Fibroblast of lung (primary cell): ENCODE results near the gene LUC7L2. TPM values are rescaled to one million over a fixed set of nuclear protein-coding genes. Genes with fewer than 3 reads are reported as not detected.
"Not testable (repeated sequence)": the region's sequence is repeated elsewhere in the genome, so short reads cannot be mapped to it uniquely, and the experiment has no call there.

Source experiments
- DNase-seq, 2 donors: peaks; one replicate each; pipeline versions ENCODE4 v3.0.0 to v3.0.0-alpha.2; 2010; ENCODE audit warnings: low read depth in 2 of 2
- H2AFZ ChIP-seq: 2 replicates; pipeline ENCODE4 v1.5.1; 2012; ENCODE audit warnings: low read length, control low read depth, inconsistent platforms
- H3K27ac ChIP-seq: 2 replicates; pipeline ENCODE4 v1.5.1; 2011; ENCODE audit warnings: low read length, control low read depth; ENCODE audit not compliant: insufficient read depth
- H3K27me3 ChIP-seq: 2 replicates; pipeline ENCODE4 v1.5.1; 2011; ENCODE audit warnings: mild to moderate bottlenecking, low read length; ENCODE audit not compliant: control insufficient read depth, insufficient read depth
- H3K36me3 ChIP-seq: 2 replicates; pipeline ENCODE4 v1.5.1; 2011; ENCODE audit warnings: low read length; ENCODE audit not compliant: control insufficient read depth, insufficient read depth
- H3K4me1 ChIP-seq: 2 replicates; pipeline ENCODE4 v1.5.1; 2011; ENCODE audit warnings: low read length; ENCODE audit not compliant: control insufficient read depth, insufficient read depth; ENCODE audit errors: extremely low read depth
- H3K4me2 ChIP-seq: 2 replicates; pipeline ENCODE4 v1.5.1; 2011; ENCODE audit warnings: low read length, control low read depth; ENCODE audit not compliant: insufficient read depth; ENCODE audit errors: extremely low read depth
- H3K4me3 ChIP-seq, 4 experiments: fragments of 200-600 bp in 1 of 4; sonication (generic) in 1 of 4; replicated peaks in 1 of 4; 2 replicates each; pipeline ENCODE4 v1.5.1; 2011 to 2016; ENCODE audit warnings: low read length in 4 of 4, low read depth in 3 of 4, mild to moderate bottlenecking in 3 of 4, control low read depth in 2 of 4, inconsistent platforms in 1 of 4, mixed read lengths in 1 of 4; ENCODE audit not compliant: insufficient read depth in 1 of 4; ENCODE audit errors: control extremely low read depth in 1 of 4
- H3K79me2 ChIP-seq: 2 replicates; pipeline ENCODE4 v1.5.1; 2012; ENCODE audit warnings: mild to moderate bottlenecking, low read length, inconsistent platforms; ENCODE audit not compliant: control insufficient read depth, insufficient read depth
- H3K9ac ChIP-seq: 2 replicates; pipeline ENCODE4 v1.5.1; 2011; ENCODE audit warnings: mild to moderate bottlenecking, low read length, control low read depth; ENCODE audit not compliant: insufficient read depth
- H3K9me3 ChIP-seq: 2 replicates; pipeline ENCODE4 v1.5.1; 2012; ENCODE audit warnings: low read depth, low read length; ENCODE audit not compliant: control insufficient read depth, insufficient read depth
- H4K20me1 ChIP-seq: 2 replicates; pipeline ENCODE4 v1.5.1; 2011; ENCODE audit warnings: low read length; ENCODE audit not compliant: control insufficient read depth, insufficient read depth; ENCODE audit errors: extremely low read depth
- CTCF ChIP-seq, 2 donors: IDR thresholded peaks in 1 of 2; conservative IDR thresholded peaks in 1 of 2; 1 replicate in 1 of 2; 2 replicates in 1 of 2; pipeline ENCODE4 v1.5.1; 2011 to 2012; ENCODE audit warnings: low read length in 2 of 2, control low read depth in 1 of 2, inconsistent platforms in 1 of 2, low read depth in 1 of 2, mild to moderate bottlenecking in 1 of 2
- EZH2 ChIP-seq: IDR thresholded peaks from 2 replicates; pipeline ENCODE4 v1.5.1; 2012; ENCODE audit warnings: low read length, control low read depth, mild to moderate bottlenecking; ENCODE audit errors: missing control alignments
- polyA plus RNA-seq, 2 donors: library from polyadenylated mRNA; depleted of rRNA in 1 of 2; stranded (reverse) in 1 of 2; unstranded in 1 of 2; fragments of >200 nt; gene quantifications; 2 replicates each; pipeline ENCODE4 v1.2.1, GENCODE V29; 2011 to 2012; ENCODE audit warnings: missing spikeins in 1 of 2
- total RNA-seq: library from RNA; depleted of rRNA; stranded (reverse); fragments of >200 nt; gene quantifications from 2 replicates; pipeline ENCODE4 v1.2.1, GENCODE V29; 2014

LUC7L2 gene
- total and polyA plus RNA-seq, 2 donors (not counting 1 experiment from before 2014, with no cell fraction given): 38.5 to 48.7 TPM

GRCh38 chr7:139456511-139456910, 96.8 kb downstream of the LUC7L2 start:
- Histone ChIP-seq H3K4me2 (no peak overlapping the region), H4K20me1 (no peaks in the 10 kb centered on the region), H3K4me1 (no peaks in the 10 kb centered on the region), H3K4me3 (no peak overlapping the region), H3K27me3 (no peaks in the 10 kb centered on the region), H2AFZ (no peak overlapping the region), H3K9ac (no peak overlapping the region), H3K79me2 (no peaks in the 10 kb centered on the region), H3K27ac (no peak overlapping the region), H3K9me3 (no peaks in the 10 kb centered on the region), H3K36me3 (no peaks in the 10 kb centered on the region)
- TF ChIP-seq CTCF (conservative IDR thresholded peaks at IDR 0.05 in 1 of 2, IDR thresholded peaks at IDR 0.05 in 1 of 2; ENCODE audit: low read depth in 1 of 2, low read length in 2 of 2): no peak
- no peak for TF ChIP-seq EZH2
- DNase-seq: no peak

DNA sequence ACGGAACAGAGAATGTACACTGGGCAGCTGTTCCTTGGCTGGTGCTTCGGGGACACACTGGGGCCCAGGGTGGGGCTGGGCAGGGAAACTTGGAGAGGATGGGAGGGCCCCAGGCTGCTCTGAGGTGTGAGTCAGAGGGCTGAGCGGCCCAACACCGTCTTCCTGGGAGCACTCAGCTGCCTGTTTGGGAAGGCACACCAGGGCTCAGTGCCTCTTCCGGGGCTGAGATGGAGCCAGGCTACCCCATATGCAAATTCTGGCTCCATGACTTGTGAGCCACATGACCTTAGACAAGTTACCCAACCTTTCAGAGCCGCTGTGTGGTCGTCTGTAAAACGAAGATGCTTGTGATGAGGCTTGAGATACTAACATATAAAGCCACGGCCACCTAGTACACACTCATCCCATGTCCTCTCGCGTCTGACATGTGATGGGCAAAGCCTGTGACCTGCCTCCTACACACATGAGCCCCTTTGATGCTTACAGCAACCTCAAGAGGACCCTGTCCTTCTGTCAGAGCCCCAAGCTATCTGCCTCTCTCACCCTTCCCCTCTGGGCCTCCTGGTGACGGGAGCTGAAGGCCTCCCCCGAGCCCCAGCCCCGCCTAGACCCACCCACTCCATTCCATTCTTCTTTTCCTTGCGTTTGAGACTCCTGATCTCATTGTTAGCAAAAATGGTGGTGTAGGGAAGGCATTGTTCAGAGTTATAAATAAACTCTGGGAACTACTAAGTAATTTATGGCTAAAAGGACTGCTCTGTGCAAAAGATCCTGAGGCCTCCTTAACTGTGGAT, 97.7 kb downstream of the LUC7L2 start:
- Histone ChIP-seq H3K4me2 (no peak overlapping the region), H3K79me2 (no peaks in the 10 kb centered on the region), H3K27ac (no peak overlapping the region), H3K9me3 (no peaks in the 10 kb centered on the region), H3K4me1 (no peaks in the 10 kb centered on the region), H3K9ac (no peak overlapping the region), H3K27me3 (no peaks in the 10 kb centered on the region), H3K36me3 (no peaks in the 10 kb centered on the region), H4K20me1 (no peaks in the 10 kb centered on the region), H2AFZ (no peak overlapping the region), H3K4me3 (no peak overlapping the region)
- DNase-seq: peak; percentile 41 to 67
- no peak for TF ChIP-seq CTCF (conservative IDR thresholded peaks at IDR 0.05 in 1 of 2, IDR thresholded peaks at IDR 0.05 in 1 of 2; ENCODE audit: low read depth in 1 of 2, low read length in 2 of 2)
- TF ChIP-seq EZH2: no peak

- H3K4me2 ChIP-seq, H3K27me3 ChIP-seq, H3K4me3 ChIP-seq, H3K9me3 ChIP-seq, H3K4me1 ChIP-seq, H3K79me2 ChIP-seq, H2AFZ ChIP-seq, DNase-seq, H3K9ac ChIP-seq, H4K20me1 ChIP-seq, H3K36me3 ChIP-seq, H3K27ac ChIP-seq: not testable (repeated sequence)
These were observed 103.7 kb downstream of the LUC7L2 start for GRCh38 chr7:139463421-139463820.

GRCh38 chr7:139464511-139464910, 104.8 kb downstream of the LUC7L2 start:
- DNase-seq, H3K4me2 ChIP-seq, H3K27me3 ChIP-seq, H3K36me3 ChIP-seq, H2AFZ ChIP-seq, H3K4me1 ChIP-seq, H3K27ac ChIP-seq, H3K4me3 ChIP-seq, H3K9ac ChIP-seq, H3K9me3 ChIP-seq, H4K20me1 ChIP-seq, H3K79me2 ChIP-seq: not testable (repeated sequence)

DNA sequence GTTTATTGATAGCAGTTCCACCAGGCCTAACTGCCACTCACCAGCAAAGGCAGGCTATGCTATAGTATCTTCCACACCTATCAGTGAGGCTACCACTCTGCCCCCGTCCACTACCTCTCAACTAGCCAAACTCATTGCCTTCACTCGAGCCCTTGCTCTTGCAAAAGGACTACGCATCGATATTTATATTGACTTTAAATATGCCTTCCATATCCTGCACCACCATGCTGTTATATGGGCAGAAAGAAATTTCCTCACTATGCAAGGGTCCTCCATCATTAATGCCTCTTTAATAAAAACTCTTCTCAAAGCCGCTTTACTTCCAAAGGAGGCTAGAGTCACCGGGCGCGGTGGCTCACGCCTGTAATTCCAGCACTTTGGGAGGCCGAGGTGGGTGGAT, 105.4 kb downstream of the LUC7L2 start:
- not testable (repeated sequence) for H3K79me2 ChIP-seq, DNase-seq, H2AFZ ChIP-seq, H4K20me1 ChIP-seq, H3K27me3 ChIP-seq, H3K9ac ChIP-seq, H3K4me1 ChIP-seq, H3K27ac ChIP-seq, H3K4me2 ChIP-seq, H3K36me3 ChIP-seq, H3K9me3 ChIP-seq, H3K4me3 ChIP-seq
